ENCODE data around the gene UGGT2. TPM values are rescaled to one million over a fixed set of nuclear protein-coding genes. Genes with fewer than 3 reads are reported as not detected.

UGGT2 gene, protein sequence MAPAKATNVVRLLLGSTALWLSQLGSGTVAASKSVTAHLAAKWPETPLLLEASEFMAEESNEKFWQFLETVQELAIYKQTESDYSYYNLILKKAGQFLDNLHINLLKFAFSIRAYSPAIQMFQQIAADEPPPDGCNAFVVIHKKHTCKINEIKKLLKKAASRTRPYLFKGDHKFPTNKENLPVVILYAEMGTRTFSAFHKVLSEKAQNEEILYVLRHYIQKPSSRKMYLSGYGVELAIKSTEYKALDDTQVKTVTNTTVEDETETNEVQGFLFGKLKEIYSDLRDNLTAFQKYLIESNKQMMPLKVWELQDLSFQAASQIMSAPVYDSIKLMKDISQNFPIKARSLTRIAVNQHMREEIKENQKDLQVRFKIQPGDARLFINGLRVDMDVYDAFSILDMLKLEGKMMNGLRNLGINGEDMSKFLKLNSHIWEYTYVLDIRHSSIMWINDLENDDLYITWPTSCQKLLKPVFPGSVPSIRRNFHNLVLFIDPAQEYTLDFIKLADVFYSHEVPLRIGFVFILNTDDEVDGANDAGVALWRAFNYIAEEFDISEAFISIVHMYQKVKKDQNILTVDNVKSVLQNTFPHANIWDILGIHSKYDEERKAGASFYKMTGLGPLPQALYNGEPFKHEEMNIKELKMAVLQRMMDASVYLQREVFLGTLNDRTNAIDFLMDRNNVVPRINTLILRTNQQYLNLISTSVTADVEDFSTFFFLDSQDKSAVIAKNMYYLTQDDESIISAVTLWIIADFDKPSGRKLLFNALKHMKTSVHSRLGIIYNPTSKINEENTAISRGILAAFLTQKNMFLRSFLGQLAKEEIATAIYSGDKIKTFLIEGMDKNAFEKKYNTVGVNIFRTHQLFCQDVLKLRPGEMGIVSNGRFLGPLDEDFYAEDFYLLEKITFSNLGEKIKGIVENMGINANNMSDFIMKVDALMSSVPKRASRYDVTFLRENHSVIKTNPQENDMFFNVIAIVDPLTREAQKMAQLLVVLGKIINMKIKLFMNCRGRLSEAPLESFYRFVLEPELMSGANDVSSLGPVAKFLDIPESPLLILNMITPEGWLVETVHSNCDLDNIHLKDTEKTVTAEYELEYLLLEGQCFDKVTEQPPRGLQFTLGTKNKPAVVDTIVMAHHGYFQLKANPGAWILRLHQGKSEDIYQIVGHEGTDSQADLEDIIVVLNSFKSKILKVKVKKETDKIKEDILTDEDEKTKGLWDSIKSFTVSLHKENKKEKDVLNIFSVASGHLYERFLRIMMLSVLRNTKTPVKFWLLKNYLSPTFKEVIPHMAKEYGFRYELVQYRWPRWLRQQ (N-terminal part only)
- 39.0 and 50.0 TPM in 2 replicates for total RNA-seq

GRCh38 chr13:96053003-96053703 lies at the start of gene UGGT2:
Gene UGGT2 (minus strand): TSS chr13:96053401. CDS start chr13:96053312, 89 bp downstream.

GRCh38 chr13:96089749-96090239 lies 36.6 kb upstream of the UGGT2 start, which contains the start of gene HS6ST3:
Gene HS6ST3 (plus strand): TSS chr13:96090107.

Other genes with a start within 250 kb of the UGGT2 start
- gene HS6ST3, start 36.7 kb upstream of the UGGT2 start, total RNA-seq = not detected in 2 replicates

Measured in smooth muscle cell of trachea (primary cell).